ENCODE measurements around the gene NXT1. TPM values are rescaled to one million over a fixed set of nuclear protein-coding genes. Genes with fewer than 3 reads are reported as not detected.

NXT1 gene
- polyA plus RNA-seq, 1 donor from 2014 or later, result 46.3 TPM

- H3F3A ChIP-seq (ENCODE audit: insufficient read depth, low read length, poor library complexity, severe bottlenecking), result no peaks in the 10 kb centered on the region
- TF ChIP-seq RAD21 (conservative IDR thresholded peaks at IDR 0.05) (no peak), EZH2 (IDR thresholded peaks at IDR 0.05; ENCODE audit: borderline replicate concordance, insufficient read depth, low read length, poor library complexity, severe bottlenecking) (no peak), CTCF (IDR thresholded peaks at IDR 0.05; ENCODE audit: poor library complexity, severe bottlenecking) (no peak), POLR2AphosphoS5 (IDR thresholded peaks at IDR 0.05) (no peak), REST (IDR thresholded peaks at IDR 0.05; ENCODE audit: borderline replicate concordance) (no peak), TAF1 (IDR thresholded peaks at IDR 0.05; ENCODE audit: low read depth) (no peak), MXI1 (conservative IDR thresholded peaks at IDR 0.05; ENCODE audit: poor library complexity, severe bottlenecking) (no peak), EP300 (conservative IDR thresholded peaks at IDR 0.05; ENCODE audit: poor library complexity, severe bottlenecking) (no peak), SMC3 (conservative IDR thresholded peaks at IDR 0.05; ENCODE audit: poor library complexity) (no peak)
- no peak overlapping the region for H3K9ac ChIP-seq (ENCODE audit: low read length)
- H3K4me3 ChIP-seq (ENCODE audit: low read length), result no peak overlapping the region
- H3K27ac ChIP-seq (ENCODE audit: low read length), result no peak overlapping the region
- H4K20me1 ChIP-seq (ENCODE audit: insufficient read depth), result no peaks in the 10 kb centered on the region
- H3K79me2 ChIP-seq (replicated peaks; ENCODE audit: insufficient read depth, low read length), result no peaks in the 10 kb centered on the region
- no peak overlapping the region for H3K4me2 ChIP-seq (ENCODE audit: low read length)
- no peaks in the 10 kb centered on the region for H3K9me2 ChIP-seq (ENCODE audit: insufficient read depth, low read length)
- no peaks in the 10 kb centered on the region for H3K27me3 ChIP-seq (ENCODE audit: insufficient read depth, low read depth, low read length)
- H3K36me3 ChIP-seq (ENCODE audit: insufficient read depth, low read length), result no peaks in the 10 kb centered on the region
- H3K9me3 ChIP-seq (ENCODE audit: low read length), result no peaks in the 10 kb centered on the region
- no peak overlapping the region for H2AFZ ChIP-seq (ENCODE audit: low read depth, low read length)
Observed at GRCh38 chr20:23315099-23315498, 35.5 kb upstream of the NXT1 start.

- H3K9me2 ChIP-seq (ENCODE audit: insufficient read depth, low read length), result no peaks in the 10 kb centered on the region
- H3F3A ChIP-seq (ENCODE audit: insufficient read depth, low read length, poor library complexity, severe bottlenecking), result no peaks in the 10 kb centered on the region
- H3K36me3 ChIP-seq (ENCODE audit: insufficient read depth, low read length), result no peaks in the 10 kb centered on the region
- H3K27ac ChIP-seq (ENCODE audit: low read length), result no peak overlapping the region
- H3K4me3 ChIP-seq (ENCODE audit: low read length), result no peak overlapping the region
- H2AFZ ChIP-seq (ENCODE audit: low read depth, low read length), result no peak overlapping the region
- H3K4me2 ChIP-seq (ENCODE audit: low read length), result no peak overlapping the region
- no peaks in the 10 kb centered on the region for H3K27me3 ChIP-seq (ENCODE audit: insufficient read depth, low read depth, low read length)
- TF ChIP-seq SMC3 (conservative IDR thresholded peaks at IDR 0.05; ENCODE audit: poor library complexity) (no peak), TAF1 (IDR thresholded peaks at IDR 0.05; ENCODE audit: low read depth) (no peak)
- no peak overlapping the region for H3K9ac ChIP-seq (ENCODE audit: low read length)
- no peaks in the 10 kb centered on the region for H4K20me1 ChIP-seq (ENCODE audit: insufficient read depth)
- no peaks in the 10 kb centered on the region for H3K9me3 ChIP-seq (ENCODE audit: low read length)
- H3K79me2 ChIP-seq (replicated peaks; ENCODE audit: insufficient read depth, low read length), result no peaks in the 10 kb centered on the region
Observed at GRCh38 chr20:23316626-23317025, 34.0 kb upstream of the NXT1 start.

GRCh38 chr20:23317081-23317480, 33.5 kb upstream of the NXT1 start:
- Histone ChIP-seq H3K27me3 (ENCODE audit: insufficient read depth, low read depth, low read length) (no peaks in the 10 kb centered on the region), H3K36me3 (ENCODE audit: insufficient read depth, low read length) (no peaks in the 10 kb centered on the region), H3K9me3 (ENCODE audit: low read length) (no peaks in the 10 kb centered on the region), H3K9ac (ENCODE audit: low read length) (no peak overlapping the region), H2AFZ (ENCODE audit: low read depth, low read length) (no peak overlapping the region), H3K4me3 (ENCODE audit: low read length) (no peak overlapping the region), H3F3A (ENCODE audit: insufficient read depth, low read length, poor library complexity, severe bottlenecking) (no peaks in the 10 kb centered on the region), H3K27ac (ENCODE audit: low read length) (no peak overlapping the region), H3K4me2 (ENCODE audit: low read length) (no peak overlapping the region), H3K79me2 (replicated peaks; ENCODE audit: insufficient read depth, low read length) (no peaks in the 10 kb centered on the region), H3K9me2 (ENCODE audit: insufficient read depth, low read length) (no peaks in the 10 kb centered on the region), H4K20me1 (ENCODE audit: insufficient read depth) (no peaks in the 10 kb centered on the region)
- no peak for TF ChIP-seq EZH2 (IDR thresholded peaks at IDR 0.05; ENCODE audit: borderline replicate concordance, insufficient read depth, low read length, poor library complexity, severe bottlenecking)
- no peak for TF ChIP-seq EP300 (conservative IDR thresholded peaks at IDR 0.05; ENCODE audit: poor library complexity, severe bottlenecking)
- no peak for TF ChIP-seq TAF1 (IDR thresholded peaks at IDR 0.05; ENCODE audit: low read depth)
- TF ChIP-seq RAD21 (conservative IDR thresholded peaks at IDR 0.05), result no peak
- TF ChIP-seq MXI1 (conservative IDR thresholded peaks at IDR 0.05; ENCODE audit: poor library complexity, severe bottlenecking), result no peak
- no peak for TF ChIP-seq REST (IDR thresholded peaks at IDR 0.05; ENCODE audit: borderline replicate concordance)
- no peak for TF ChIP-seq SMC3 (conservative IDR thresholded peaks at IDR 0.05; ENCODE audit: poor library complexity)
